ENCODE results near the gene NCAPD3. TPM values are rescaled to one million over a fixed set of nuclear protein-coding genes. Genes with fewer than 3 reads are reported as not detected.
"Not testable (repeated sequence)": the region's sequence is repeated elsewhere in the genome, so short reads cannot be mapped to it uniquely, and the experiment has no call there.

The NCAPD3 gene
- polyA plus RNA-seq, 4 donors: 30.1 to 31.2 (median 30.6) TPM

DNA sequence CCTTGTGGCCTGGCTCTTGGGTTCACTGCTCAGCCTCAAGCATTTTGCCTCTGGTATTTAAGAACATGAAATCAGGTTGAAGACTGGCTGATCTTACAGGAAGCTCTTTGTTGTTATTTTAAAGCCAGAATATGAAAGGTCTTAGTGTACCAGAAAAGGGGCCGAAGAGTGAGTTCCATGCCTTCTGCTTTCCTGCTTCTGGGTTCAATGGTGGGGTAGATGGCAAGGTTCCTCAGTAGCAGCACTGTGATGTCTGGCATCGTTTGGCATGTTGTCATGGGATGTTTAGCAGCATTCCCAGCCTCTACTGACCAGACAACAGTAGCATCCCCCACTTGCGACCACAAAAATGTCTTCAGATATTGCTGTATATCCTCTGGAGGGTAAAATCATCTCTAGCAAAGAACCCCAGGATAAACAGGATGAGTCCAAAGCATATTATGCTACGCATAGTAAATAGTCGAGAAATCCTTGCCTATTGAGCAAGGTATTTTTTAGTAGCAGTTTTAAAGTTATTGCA lies 3.1 kb upstream of the NCAPD3 start:
- no peak for DNase-seq (ENCODE audit: low read depth in 4 of 4, low spot score in 3 of 4)

DNA sequence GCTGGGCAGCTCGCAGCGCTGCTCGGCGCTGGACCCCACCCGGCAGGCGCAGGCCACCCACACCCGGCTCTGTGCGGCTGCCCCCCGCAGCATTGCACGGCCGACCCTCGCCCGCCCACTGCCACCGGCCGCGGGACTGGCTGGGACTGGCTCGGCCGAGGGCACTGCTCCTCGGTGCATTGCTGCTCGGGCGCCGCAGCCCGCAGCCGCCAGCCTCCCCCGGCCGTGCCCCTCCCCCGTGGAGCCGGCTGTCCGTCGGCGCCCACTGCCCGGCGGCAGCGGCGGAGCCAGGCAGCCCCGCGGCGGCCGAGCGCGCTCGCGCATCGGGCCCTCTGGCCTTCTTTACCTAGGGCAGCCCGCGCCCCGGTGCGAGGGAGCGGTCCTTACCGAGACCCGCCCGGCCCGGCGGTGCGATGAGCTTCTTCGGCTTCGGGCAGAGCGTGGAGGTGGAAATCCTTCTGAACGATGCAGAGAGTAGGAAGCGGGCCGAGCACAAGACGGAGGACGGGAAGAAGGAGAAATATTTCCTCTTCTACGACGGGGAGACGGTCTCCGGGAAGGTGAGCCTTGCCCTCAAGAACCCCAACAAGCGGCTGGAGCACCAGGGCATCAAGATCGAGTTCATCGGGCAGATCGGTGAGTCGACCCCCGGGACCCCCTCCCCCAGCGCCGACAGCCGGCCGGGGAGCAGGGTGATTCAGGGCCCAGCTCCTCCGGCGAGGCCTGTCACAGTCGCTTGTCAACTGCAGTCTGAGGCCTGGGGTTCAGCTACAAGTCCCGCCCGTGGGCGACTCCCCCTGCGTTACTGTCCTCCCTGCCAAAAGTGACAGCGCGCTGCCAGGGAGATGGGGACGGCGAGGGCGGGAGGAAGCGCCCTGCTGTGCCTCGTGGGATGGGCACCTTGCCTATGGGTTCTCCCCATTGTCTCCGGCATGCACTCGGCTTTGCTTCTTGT lies 1.2 kb upstream of the NCAPD3 start:
- DNase-seq (ENCODE audit: low read depth in 4 of 4, low spot score in 3 of 4): peak in 1 of 4 donors; percentile 21

DNA sequence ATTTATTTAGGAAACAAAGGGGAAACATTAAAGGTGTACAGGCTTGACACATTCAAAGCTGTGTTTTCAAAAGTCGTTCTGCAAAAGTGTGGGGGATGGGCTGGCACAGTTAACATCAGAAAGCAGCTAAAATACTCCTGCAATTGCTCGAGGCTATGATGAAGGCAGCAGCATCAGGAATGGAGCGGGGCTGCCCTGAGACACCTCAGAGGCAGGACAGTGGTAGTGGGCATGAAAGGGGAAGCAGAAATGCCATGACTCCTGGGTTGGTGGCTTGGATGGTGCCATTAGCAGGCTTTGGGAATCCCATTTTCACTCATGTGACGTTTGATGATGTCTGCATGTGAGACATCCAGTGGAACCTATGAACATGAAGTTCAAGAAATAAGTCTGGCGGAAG lies 646 bp downstream of the NCAPD3 start:
- DNase-seq (ENCODE audit: low read depth in 4 of 4, low spot score in 3 of 4): no peak

GRCh38 chr11:134216816-134217215 lies 7.0 kb downstream of the NCAPD3 start:
- DNase-seq (ENCODE audit: low read depth in 4 of 4, low spot score in 3 of 4): no peak

DNA sequence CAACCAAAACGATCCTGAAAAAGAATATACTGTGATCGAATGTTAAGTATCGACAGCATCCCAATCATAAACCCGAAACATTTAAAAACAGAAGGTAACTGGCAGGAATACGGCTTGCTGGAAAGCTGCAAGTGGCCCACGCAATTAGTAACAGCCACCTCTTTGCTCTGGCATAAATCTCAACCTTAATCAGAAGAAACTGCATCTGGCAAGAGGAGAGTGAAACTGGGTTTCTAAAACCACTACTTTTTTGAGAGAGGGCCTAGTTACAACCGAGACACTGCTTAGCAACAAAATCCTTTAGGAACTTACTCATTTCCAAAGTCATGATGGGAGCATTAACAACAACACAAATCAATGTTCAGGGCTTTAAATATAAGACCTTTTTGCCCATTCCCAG lies 7.9 kb downstream of the NCAPD3 start:
- DNase-seq (ENCODE audit: low read depth in 4 of 4, low spot score in 3 of 4): no peak

DNA sequence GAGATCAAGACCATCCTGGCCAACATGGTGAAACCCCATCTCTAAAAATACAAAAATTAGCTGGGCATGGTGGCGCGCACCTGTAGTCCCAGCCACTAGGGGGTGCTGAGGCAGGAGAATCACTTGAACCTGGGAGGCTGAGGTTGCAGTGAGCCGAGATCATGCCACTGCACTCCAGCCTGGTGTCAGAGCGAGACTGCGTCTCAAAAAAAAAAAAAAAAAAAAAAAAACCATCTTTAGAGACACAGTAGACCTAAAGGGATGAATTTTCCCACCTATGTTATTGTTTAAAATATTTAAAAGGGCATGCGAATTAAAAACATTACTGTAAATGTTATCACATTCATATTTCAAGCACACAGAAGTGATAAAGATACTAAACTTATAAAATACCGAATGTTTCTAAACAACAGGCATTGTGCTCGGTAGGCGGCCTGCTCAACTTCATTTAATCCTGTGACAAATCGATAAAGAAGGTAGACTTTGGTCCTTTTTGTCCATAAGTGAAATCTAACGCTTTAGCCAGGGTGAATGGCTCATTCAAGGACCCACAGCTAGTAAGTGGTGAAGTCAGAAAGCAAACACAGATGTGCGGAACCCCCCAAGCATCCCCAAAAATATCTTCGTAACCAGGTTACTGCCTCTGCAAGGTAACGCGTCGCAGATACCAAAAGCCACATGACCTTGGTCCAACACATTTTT lies 16.1 kb downstream of the NCAPD3 start:
- DNase-seq (ENCODE audit: low read depth in 4 of 4, low spot score in 3 of 4): no peak

DNA sequence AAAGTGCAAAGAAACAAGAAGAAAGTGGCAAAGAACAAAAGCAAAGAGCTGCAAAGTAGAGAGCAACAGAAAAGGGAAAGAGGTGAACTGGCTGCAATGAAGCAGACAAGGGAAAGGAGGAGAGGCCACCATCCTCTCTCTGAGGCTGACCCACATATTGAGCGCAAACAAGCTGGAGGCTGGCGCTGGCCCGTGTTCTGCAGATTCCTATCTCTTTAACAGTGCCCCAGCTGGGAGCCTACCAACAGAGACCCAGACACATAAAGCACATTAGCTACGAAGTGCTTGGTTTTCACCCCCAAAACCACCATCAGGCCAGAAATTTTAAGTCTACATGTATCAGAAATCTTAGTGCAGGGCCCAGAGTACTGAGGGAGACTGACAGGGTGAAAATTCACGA lies 17.6 kb downstream of the NCAPD3 start:
- no peak for DNase-seq (ENCODE audit: low read depth in 4 of 4, low spot score in 3 of 4)

GRCh38 chr11:134205729-134206128 lies 18.0 kb downstream of the NCAPD3 start:
- DNase-seq (ENCODE audit: low read depth in 4 of 4, low spot score in 3 of 4): no peak

DNA sequence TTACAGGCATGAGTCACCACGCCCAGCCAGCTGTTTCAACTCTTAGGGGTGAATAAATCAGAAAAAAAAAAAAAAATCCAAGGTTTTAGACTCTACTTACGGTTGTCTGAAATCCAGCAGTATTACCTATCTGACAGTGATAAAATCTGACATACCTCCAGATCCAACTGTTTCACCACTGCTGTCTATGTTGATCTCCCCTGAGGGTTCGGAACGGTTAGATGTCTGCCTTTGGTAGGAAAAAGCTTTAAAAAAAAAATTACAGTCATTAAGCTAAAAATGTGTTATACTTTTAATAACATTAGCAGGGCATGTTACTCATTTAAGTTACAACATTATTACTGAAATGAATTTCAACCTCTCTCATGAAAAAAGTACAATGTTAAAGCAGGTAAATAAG lies 21.1 kb downstream of the NCAPD3 start:
- DNase-seq (ENCODE audit: low read depth in 4 of 4, low spot score in 3 of 4): no peak

DNA sequence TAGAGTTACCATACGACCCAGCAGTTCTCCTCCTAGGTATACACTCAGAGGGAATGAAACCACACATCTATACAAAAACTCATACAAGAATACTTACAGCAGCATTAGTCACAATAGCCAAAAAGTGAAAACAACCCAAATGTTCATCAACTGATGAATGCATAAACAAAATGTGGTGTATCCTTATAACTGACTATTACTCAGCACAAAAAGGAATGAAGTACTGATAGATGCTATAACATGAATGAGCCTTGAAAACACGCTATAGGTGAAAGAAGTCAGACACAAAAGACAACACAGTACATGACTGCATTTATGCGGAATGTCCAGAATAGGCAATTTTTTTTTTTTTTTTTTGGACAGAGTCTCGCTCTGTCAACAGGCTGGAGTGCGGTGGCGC lies 23.1 kb downstream of the NCAPD3 start:
- no peak for DNase-seq (ENCODE audit: low read depth in 4 of 4, low spot score in 3 of 4)

GRCh38 chr11:134199531-134199930 lies 24.2 kb downstream of the NCAPD3 start:
- no peak for DNase-seq (ENCODE audit: low read depth in 4 of 4, low spot score in 3 of 4)

DNA sequence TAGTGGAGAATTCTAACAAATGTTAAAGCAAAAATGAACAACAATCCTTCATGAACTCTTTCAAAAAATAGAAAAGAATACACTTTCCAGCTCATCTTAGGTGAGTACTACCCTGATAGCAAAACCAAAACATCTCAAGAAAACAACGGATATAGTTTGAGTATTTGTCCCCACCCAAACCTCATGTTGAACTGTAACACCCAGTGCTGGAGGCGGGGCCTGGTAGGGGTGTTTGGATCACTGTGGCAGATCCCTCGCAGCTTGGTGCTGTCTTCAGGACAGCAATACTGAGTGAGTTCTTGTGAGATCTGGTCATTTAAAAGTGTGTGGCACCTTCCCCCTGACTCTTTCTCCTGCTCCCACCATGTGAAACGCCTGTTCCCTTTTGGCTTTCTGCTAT lies 27.0 kb downstream of the NCAPD3 start:
- DNase-seq (ENCODE audit: low read depth in 4 of 4, low spot score in 3 of 4): no peak

DNA sequence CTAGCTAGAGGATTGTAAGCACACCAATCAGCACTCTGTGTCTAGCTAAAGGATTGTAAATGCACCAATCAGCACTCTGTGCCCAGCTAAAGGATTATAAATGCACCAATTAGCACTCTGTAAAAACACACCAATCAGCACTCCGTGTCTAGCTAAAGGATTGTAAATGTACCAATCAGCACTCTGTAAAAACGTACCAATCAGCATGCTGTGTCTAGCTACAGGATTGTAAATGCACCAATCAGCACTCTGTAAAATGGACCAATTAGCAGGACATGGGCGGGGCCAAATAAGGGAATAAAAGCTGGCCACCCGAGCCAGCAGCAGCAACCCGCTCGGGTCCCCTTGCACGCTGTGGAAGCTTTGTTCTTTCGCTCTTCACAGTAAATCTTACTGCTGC lies 35.7 kb downstream of the NCAPD3 start:
- DNase-seq (ENCODE audit: low read depth in 4 of 4, low spot score in 3 of 4): not testable (repeated sequence)

DNA sequence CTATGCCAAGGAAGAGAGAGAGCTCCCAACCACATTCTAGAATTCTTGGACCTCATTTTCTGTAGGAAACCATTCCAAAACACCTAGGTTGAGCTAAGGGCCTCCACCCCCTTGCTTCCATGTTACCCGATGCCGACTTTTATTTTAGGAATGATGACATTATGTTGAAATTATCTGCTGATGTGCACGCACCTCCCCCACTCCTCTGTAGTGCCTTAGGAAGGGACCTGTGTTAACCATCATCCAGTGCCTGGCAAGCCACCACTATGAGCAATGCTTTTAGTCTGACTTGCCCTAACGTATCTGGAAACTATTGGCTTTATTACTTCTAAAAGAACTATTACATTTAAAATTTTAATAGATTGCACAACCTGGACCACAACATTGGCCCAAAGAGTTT lies 42.1 kb downstream of the NCAPD3 start:
- DNase-seq (ENCODE audit: low read depth in 4 of 4, low spot score in 3 of 4): no peak

DNA sequence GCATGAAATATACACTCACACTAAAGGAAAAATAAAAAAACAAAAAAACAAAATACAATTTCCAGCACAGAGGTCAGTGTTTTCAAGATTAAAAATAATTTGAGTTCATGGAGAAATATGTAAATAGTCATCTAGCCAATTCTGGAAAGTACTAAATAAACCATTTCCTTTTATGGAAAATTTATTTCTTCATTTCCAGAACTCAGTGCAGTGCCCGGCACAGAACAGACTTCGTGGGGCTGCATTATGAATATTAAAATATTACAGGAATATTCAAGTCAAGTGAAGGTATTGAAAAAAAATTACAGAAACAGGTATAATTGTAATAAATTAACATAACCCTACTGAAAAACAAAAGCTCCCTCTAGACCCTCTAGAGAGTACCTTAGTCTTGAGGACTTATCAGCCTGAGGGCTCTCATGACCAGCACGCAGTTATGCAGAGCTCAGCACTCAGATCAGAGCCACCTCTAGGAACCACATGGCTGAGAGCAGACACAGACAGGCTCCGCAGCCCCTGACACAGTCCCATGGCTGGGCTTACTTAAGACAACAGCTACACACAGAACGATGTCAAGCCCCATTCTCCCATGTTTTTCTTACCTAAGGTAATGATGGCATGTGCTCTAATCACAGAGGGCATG lies 45.6 kb downstream of the NCAPD3 start:
- DNase-seq (ENCODE audit: low read depth in 4 of 4, low spot score in 3 of 4): no peak

GRCh38 chr11:134176284-134176683 lies 47.5 kb downstream of the NCAPD3 start:
- no peak for DNase-seq (ENCODE audit: low read depth in 4 of 4, low spot score in 3 of 4)

- DNase-seq (ENCODE audit: low read depth in 4 of 4, low spot score in 3 of 4): no peak
These were observed 50.5 kb downstream of the NCAPD3 start for GRCh38 chr11:134173296-134173695.

- DNase-seq (ENCODE audit: low read depth in 4 of 4, low spot score in 3 of 4): no peak
These were observed 51.8 kb downstream of the NCAPD3 start for GRCh38 chr11:134171951-134172350.

GRCh38 chr11:134170919-134171281 lies 52.9 kb downstream of the NCAPD3 start:
- no peak for DNase-seq (ENCODE audit: low read depth in 4 of 4, low spot score in 3 of 4)

- no peak for DNase-seq (ENCODE audit: low read depth in 4 of 4, low spot score in 3 of 4)
These were observed 53.4 kb downstream of the NCAPD3 start for GRCh38 chr11:134170177-134170918.
